T-helper 2 cell treated with Interferon-gamma antibody and Interleukin-4, amounts not matched to agents 5 μg/mL and 100 μg/mL, for 36 hours (primary cell): ENCODE measurements around the gene RILPL1.
"Not testable (repeated sequence)": the region's sequence is repeated elsewhere in the genome, so short reads cannot be mapped to it uniquely, and the experiment has no call there.

ENCODE experiments used
- DNase-seq: peaks from one replicate; pipeline ENCODE4 v3.0.0; 2021; ENCODE audit warnings: low spot score
- H3K27ac Mint-ChIP-seq: one replicate; pipeline ENCODE4 v1.8.0; 2021; ENCODE audit warnings: mild to moderate bottlenecking, mixed read lengths
- H3K27me3 Mint-ChIP-seq: one replicate; pipeline ENCODE4 v1.8.0; 2021; ENCODE audit warnings: low read depth, mixed read lengths
- H3K36me3 Mint-ChIP-seq: one replicate; pipeline ENCODE4 v1.8.0; 2021; ENCODE audit warnings: low read depth, mixed read lengths
- H3K4me1 Mint-ChIP-seq: one replicate; pipeline ENCODE4 v1.8.0; 2021; ENCODE audit warnings: low read depth, mixed read lengths
- H3K4me3 Mint-ChIP-seq: one replicate; pipeline ENCODE4 v1.8.0; 2022; ENCODE audit warnings: mild to moderate bottlenecking, moderate library complexity, mixed read lengths
- H3K9me3 Mint-ChIP-seq: one replicate; pipeline ENCODE4 v1.8.0; 2021; ENCODE audit warnings: mixed read lengths

The RILPL1 gene

DNA sequence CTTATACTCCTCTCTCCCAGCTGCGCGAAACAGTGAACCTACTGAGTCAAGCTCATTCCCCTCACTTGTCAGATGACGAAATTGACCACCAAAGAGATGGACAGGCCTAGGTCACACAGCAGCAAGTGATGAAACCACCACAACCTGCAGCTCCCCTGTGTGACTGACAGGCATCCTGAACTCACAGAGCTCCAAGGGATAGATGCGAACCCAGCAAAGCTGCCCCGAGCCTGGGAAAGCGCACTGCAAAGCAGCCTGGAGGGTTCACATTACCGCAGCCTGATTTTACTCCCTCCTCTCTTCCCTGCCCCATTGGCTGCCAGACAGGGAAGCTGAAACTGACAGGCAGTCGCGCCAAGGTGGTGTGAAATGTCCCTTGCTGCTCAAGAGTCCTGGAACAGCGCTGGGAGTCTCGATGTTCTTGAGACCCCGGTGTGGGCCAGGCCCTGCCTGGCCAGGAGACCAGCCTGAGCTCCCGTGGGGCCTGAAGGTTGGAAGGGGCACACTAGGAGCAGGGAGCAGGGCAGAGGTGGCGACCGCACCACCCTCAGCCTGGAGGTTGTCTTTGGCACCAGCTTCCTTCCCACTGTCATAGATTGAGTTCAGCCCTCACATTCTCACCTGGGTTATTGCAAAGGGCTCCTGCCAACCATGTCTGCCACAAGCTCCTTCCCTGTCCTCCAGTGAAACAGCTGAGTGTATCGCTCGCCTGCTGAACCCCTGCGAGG, 39.2 kb downstream of the RILPL1 start:
- H3K4me3 Mint-ChIP-seq: no peak overlapping the region
- no peaks in the 10 kb centered on the region for H3K27me3 Mint-ChIP-seq
- no peaks in the 10 kb centered on the region for H3K36me3 Mint-ChIP-seq
- H3K4me1 Mint-ChIP-seq: no peaks in the 10 kb centered on the region
- H3K9me3 Mint-ChIP-seq: no peaks in the 10 kb centered on the region
- DNase-seq: no peak
- H3K27ac Mint-ChIP-seq: no peak overlapping the region

- H3K4me1 Mint-ChIP-seq, DNase-seq, H3K27ac Mint-ChIP-seq, H3K4me3 Mint-ChIP-seq, H3K9me3 Mint-ChIP-seq, H3K27me3 Mint-ChIP-seq, H3K36me3 Mint-ChIP-seq: not testable (repeated sequence)
These were observed 41.0 kb downstream of the RILPL1 start for GRCh38 chr12:123492339-123493039.

DNA sequence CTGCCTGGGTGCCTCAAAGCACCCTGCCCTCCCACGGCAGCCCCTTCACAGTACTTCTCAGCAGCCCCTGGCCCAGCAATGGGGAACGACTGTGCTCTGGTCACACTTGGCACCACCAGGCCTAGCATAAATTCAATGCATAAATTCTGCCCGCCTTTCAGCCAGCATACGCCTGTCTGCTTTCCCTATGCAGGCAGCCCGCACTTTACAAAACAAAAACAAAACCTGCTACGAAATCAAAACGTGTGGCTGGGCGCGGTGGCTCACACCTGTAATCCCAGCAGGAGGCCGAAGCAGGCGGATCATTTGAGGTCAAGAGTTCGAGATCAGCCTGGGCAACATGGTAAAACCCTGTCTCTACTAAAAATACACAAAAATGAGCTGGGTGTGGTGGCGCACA, 42.0 kb downstream of the RILPL1 start:
- Mint-ChIP-seq H3K4me3 (no peak overlapping the region), H3K4me1 (no peaks in the 10 kb centered on the region), H3K9me3 (no peaks in the 10 kb centered on the region), H3K27ac (no peak overlapping the region), H3K36me3 (no peaks in the 10 kb centered on the region), H3K27me3 (no peaks in the 10 kb centered on the region)
- no peak for DNase-seq

DNA sequence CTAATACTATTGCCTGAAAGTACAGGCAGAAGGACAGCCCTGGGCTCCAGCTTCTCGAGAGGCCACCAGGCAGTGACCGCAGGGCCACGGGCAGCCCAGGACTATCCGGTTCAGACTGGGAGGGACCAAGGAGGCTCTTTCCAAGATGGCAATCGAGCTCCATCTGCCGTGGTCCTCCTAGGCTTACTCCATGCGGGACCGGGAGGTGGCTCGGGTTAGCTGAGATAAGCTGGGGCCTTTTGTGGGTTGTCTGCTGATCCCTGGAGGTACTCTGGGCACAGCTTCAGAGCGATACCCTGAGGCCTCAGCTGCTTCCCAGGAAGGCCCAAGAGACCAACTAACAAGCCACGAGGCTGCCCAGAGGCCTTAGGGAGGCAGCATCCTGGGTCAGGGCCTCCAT, 42.5 kb downstream of the RILPL1 start:
- H3K4me1 Mint-ChIP-seq: no peaks in the 10 kb centered on the region
- no peaks in the 10 kb centered on the region for H3K27me3 Mint-ChIP-seq
- no peaks in the 10 kb centered on the region for H3K9me3 Mint-ChIP-seq
- no peak for DNase-seq
- H3K36me3 Mint-ChIP-seq: no peaks in the 10 kb centered on the region
- H3K27ac Mint-ChIP-seq: no peak overlapping the region
- H3K4me3 Mint-ChIP-seq: no peak overlapping the region

DNA sequence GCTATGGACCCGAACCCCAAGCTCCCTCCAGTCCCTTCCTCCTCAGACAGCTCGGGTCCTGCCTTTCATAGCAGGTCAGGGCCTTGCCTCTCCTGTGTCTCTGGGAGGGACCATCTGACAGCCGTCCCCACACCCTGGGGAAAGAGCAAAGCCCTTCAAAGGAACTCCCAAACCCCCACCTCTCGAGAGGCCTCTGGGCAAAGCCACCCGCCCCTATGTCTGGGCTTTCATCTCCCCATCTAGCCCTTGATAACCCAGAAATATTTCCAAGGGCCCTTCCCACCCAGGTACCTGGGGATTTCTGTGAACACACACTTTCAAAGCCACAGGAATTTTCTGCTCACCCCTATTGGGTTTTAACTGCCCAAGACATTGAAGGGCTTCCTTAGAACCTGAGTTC, 43.4 kb downstream of the RILPL1 start:
- Mint-ChIP-seq H3K9me3 (no peaks in the 10 kb centered on the region), H3K4me3 (no peak overlapping the region), H3K36me3 (no peaks in the 10 kb centered on the region), H3K4me1 (no peaks in the 10 kb centered on the region), H3K27ac (no peak overlapping the region), H3K27me3 (no peaks in the 10 kb centered on the region)
- DNase-seq: no peak

GRCh38 chr12:123489580-123489979, 43.9 kb downstream of the RILPL1 start:
- H3K4me1 Mint-ChIP-seq: no peaks in the 10 kb centered on the region

DNA sequence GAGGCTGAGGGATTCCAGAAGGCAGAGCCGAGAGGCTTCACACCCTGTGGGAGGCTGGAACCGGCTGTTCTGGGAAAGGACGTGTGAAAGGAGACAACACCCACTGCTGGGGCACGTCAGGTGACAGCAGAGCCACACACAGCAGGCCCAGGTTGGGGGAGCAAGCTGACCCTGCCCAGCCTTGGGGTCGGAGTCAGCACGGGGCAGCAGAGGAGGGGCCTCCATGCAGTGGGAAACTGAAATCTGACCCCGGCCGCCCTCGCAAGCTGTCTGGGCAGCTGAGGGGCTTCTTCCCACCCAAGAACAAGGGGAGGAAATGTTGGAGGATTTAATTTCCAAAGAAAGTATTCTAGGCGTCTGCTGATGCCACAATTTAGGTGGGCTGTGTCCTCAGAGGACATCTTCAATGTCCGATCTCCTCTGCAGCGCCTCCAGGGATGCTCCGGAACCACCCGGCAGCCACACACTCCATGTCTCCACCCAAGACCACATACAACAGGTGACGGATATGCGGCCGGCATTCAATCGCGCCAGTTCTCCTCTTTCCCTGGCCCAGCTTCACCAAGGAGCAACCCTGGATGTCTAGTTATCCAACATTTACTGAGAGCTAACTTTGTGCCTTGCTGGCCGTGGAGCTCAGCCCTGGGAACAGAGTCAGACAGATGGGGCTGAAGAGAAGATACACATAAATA, 44.8 kb downstream of the RILPL1 start:
- DNase-seq: no peak
- Mint-ChIP-seq H3K9me3 (no peaks in the 10 kb centered on the region), H3K27me3 (no peaks in the 10 kb centered on the region), H3K27ac (no peak overlapping the region), H3K36me3 (no peaks in the 10 kb centered on the region), H3K4me3 (no peak overlapping the region), H3K4me1 (peaks cover 7% of the 10 kb centered on the region)

More at GRCh38 chr12:123489580-123489979, 43.9 kb downstream of the RILPL1 start:
- H3K4me3 Mint-ChIP-seq: no peak overlapping the region
- no peak for DNase-seq
- no peak overlapping the region for H3K27ac Mint-ChIP-seq
- no peaks in the 10 kb centered on the region for H3K27me3 Mint-ChIP-seq
- H3K9me3 Mint-ChIP-seq: no peaks in the 10 kb centered on the region
- H3K36me3 Mint-ChIP-seq: no peaks in the 10 kb centered on the region

- H3K9me3 Mint-ChIP-seq: no peaks in the 10 kb centered on the region
- no peak overlapping the region for H3K27ac Mint-ChIP-seq
- peaks cover 8% of the 10 kb centered on the region for H3K4me1 Mint-ChIP-seq
- no peaks in the 10 kb centered on the region for H3K27me3 Mint-ChIP-seq
- no peak for DNase-seq
- no peak overlapping the region for H3K4me3 Mint-ChIP-seq
- no peaks in the 10 kb centered on the region for H3K36me3 Mint-ChIP-seq
These were observed 46.1 kb downstream of the RILPL1 start for GRCh38 chr12:123487428-123487827.

- Mint-ChIP-seq H3K36me3 (no peaks in the 10 kb centered on the region), H3K4me1 (peaks cover 8% of the 10 kb centered on the region), H3K9me3 (no peaks in the 10 kb centered on the region), H3K4me3 (no peak overlapping the region), H3K27ac (no peak overlapping the region), H3K27me3 (no peaks in the 10 kb centered on the region)
- DNase-seq: no peak
These were observed 47.8 kb downstream of the RILPL1 start for GRCh38 chr12:123485756-123486155.

- peaks cover 8% of the 10 kb centered on the region for H3K4me1 Mint-ChIP-seq
- no peak for DNase-seq
- H3K4me3 Mint-ChIP-seq: no peak overlapping the region
- H3K27ac Mint-ChIP-seq: no peak overlapping the region
- no peaks in the 10 kb centered on the region for H3K27me3 Mint-ChIP-seq
- H3K9me3 Mint-ChIP-seq: no peaks in the 10 kb centered on the region
- no peaks in the 10 kb centered on the region for H3K36me3 Mint-ChIP-seq
These were observed 49.8 kb downstream of the RILPL1 start for GRCh38 chr12:123483602-123484248.

- Mint-ChIP-seq H3K4me1 (peaks cover 8% of the 10 kb centered on the region), H3K27ac (no peak overlapping the region), H3K36me3 (no peaks in the 10 kb centered on the region), H3K9me3 (no peaks in the 10 kb centered on the region), H3K27me3 (no peaks in the 10 kb centered on the region), H3K4me3 (no peak overlapping the region)
- no peak for DNase-seq
These were observed 50.6 kb downstream of the RILPL1 start for GRCh38 chr12:123482876-123483275.

DNA sequence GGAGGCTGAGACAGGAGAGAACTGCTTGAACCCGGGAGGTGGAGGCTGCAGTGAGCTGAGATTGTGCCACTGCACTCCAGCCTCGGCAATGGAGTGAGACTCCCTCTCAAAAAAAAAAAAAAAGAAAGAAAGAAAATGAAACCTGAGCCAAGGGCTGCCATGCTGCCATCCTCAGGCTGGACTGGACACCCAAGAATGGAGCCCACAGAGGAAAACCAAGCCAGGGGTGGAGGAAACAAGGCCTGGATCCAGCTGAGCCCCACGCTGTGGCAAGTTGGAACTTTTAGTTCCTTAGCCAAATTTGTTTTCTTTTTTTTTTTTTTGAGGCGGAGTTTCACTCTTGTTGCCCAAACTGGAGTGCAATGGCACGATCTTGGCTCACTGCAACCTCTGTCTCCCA, 52.3 kb downstream of the RILPL1 start:
- H3K27me3 Mint-ChIP-seq, DNase-seq, H3K27ac Mint-ChIP-seq, H3K36me3 Mint-ChIP-seq, H3K4me3 Mint-ChIP-seq, H3K9me3 Mint-ChIP-seq: not testable (repeated sequence)
- H3K4me1 Mint-ChIP-seq: peaks cover 10% of the 10 kb centered on the region

- Mint-ChIP-seq H3K27ac (no peak overlapping the region), H3K4me3 (no peak overlapping the region)
These were observed 53.9 kb downstream of the RILPL1 start for GRCh38 chr12:123479442-123480180.

More at GRCh38 chr12:123479442-123480180, 53.9 kb downstream of the RILPL1 start:
- Mint-ChIP-seq H3K27me3 (no peaks in the 10 kb centered on the region), H3K4me1 (peaks cover 17% of the 10 kb centered on the region), H3K9me3 (no peaks in the 10 kb centered on the region), H3K36me3 (peaks cover 5% of the 10 kb centered on the region)
- no peak for DNase-seq
